ENCODE measurements around the gene CHRNA7. TPM values are rescaled to one million over a fixed set of nuclear protein-coding genes. Genes with fewer than 3 reads are reported as not detected.

CHRNA7 gene
- polyA plus RNA-seq, 2 donors, result 0.15 to 0.31 TPM

DNA sequence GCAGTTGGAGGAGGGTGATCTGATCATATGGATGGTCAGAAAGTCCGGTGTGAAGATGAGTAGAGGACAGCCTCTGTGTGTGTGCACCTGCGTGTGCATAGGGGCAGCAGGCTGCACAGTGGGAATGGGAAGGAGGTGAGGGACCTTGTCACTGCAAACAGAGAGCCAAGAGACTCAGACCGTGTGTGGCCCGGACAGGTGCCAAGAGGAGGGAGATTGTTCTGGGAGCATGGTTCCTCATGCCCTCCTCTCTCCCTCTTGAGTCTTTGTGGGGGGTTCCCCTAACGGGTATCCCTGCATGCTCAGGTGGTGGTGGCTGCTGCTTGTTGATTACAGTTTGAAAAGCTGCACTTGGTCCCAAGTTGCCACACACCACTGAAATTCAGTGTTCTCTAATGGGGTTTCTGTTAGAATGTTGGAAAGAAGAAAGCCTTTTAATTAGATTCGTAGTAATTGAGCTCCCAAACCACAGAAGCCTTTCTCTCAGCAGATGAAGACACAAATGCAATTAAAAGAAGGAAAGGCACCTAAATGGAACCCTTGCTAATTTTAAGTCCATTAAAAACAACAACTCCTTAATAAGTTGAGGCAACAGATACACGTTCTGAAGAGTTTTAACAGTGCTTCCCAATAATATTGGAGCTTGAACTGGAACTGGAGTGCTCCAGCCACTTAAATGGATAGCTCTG is 68.9 kb downstream of the CHRNA7 start:
- Histone ChIP-seq H3K36me3 (ENCODE audit: control insufficient read depth in 2 of 2, insufficient read depth in 2 of 2, low read length in 1 of 2) (no peaks in the 10 kb centered on the region), H3K27me3 (ENCODE audit: control insufficient read depth in 1 of 2, insufficient read depth in 2 of 2, low read length in 2 of 2) (no peaks in the 10 kb centered on the region), H3K27ac (ENCODE audit: low read depth in 2 of 2, low read length in 1 of 2) (no peak overlapping the region), H3K4me3 (ENCODE audit: low read depth in 1 of 2, low read length in 2 of 2) (no peak overlapping the region), H3K4me1 (ENCODE audit: control insufficient read depth in 2 of 2, insufficient read depth in 2 of 2, low read length in 1 of 2) (no peaks in the 10 kb centered on the region), H3K9me3 (ENCODE audit: control insufficient read depth in 2 of 2, insufficient read depth in 1 of 2, low read depth in 1 of 2, low read length in 1 of 2) (no peaks in the 10 kb centered on the region)
- WGBS, 2 donors, result 61 to 76% methylated on average over 7 of the region's 7 CpGs

DNA sequence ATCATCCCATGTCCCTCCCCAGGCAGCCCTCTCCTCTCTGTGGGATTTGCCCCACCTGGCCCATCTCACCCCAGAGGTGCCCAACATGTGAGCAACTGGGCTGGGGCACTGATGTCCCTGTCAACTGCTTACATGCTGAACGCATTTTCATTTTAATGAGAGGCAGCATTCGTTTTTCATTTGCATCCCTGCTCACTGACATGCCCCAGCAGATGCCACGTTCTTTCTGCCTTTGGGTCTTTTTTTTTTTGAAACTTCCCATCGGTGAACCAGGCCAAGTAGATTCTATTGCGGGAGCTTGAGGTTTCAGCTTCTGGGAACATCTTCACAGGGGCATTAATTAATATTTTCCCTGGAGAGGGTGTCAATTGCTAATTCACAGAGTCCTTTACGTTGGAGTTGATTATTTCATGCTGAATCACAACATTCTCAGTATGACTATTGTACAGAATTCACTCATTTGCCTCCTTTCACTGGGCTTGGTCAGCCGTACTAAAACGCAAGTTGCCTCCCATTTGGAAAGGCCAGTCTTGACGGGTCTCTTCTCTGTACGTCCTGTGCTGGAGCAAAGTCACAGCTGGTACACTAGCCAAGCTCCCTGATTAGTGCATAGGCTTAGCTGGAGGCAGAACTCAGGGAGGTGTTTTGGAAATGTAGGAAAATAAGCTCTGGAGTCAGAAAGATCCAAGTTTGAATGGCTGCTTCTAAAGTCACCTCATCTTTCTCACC is 69.8 kb downstream of the CHRNA7 start:
- no peaks in the 10 kb centered on the region for H3K4me1 ChIP-seq (ENCODE audit: control insufficient read depth in 2 of 2, insufficient read depth in 2 of 2, low read length in 1 of 2)
- no peaks in the 10 kb centered on the region for H3K36me3 ChIP-seq (ENCODE audit: control insufficient read depth in 2 of 2, insufficient read depth in 2 of 2, low read length in 1 of 2)
- no peaks in the 10 kb centered on the region for H3K9me3 ChIP-seq (ENCODE audit: control insufficient read depth in 2 of 2, insufficient read depth in 1 of 2, low read depth in 1 of 2, low read length in 1 of 2)
- 45 to 65% methylated on average over 10 of the region's 10 CpGs for WGBS, 2 donors
- no peak overlapping the region for H3K4me3 ChIP-seq (ENCODE audit: low read depth in 1 of 2, low read length in 2 of 2)
- H3K27ac ChIP-seq (ENCODE audit: low read depth in 2 of 2, low read length in 1 of 2), result no peak overlapping the region
- no peaks in the 10 kb centered on the region for H3K27me3 ChIP-seq (ENCODE audit: control insufficient read depth in 1 of 2, insufficient read depth in 2 of 2, low read length in 2 of 2)

DNA sequence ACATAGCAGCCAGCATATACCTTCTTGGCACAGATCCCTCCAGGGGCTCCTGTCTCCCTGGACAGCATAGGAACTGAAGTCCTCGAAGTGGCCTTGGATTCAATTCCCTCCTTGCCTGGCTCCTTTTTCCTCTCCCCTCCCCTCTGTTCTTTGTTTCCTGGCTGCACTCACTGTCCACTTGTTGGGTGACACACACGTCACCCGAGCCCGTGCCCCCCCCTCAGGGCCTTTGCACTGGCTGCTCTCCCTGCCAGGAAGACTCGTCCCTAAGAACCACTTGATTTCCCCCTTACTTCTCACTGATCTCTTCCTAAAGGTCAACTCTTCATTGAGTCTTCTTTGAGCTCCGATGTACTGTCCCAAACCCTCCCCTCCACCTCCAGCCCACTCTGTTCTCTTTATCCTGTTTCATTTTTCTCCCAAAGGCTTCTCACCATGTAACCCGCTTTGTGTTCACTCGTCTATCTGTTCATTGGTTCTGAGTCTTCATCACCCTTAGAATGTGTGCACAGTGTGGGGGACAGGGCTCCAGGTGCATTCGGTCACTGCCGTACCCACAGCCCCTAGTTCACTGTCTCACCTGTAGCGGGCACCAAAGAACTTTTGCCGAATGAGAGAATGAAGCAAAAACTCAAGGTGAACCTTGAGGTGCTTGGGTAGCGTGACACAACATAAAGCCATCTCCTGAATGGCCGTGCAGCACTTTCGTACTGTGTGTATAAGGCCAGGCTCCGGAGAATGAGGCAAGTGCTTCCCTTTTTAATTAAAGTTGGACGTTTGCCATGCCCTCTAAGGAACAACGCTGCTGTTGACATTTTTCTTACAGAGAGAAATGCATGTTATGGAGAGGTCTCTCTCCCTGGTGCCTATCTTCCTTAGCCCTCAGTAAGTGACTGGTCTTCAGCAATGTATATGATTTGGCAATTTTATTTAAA is 74.0 kb downstream of the CHRNA7 start:
- WGBS, 2 donors, result 75 to 77% methylated on average over 18 of the region's 18 CpGs

DNA sequence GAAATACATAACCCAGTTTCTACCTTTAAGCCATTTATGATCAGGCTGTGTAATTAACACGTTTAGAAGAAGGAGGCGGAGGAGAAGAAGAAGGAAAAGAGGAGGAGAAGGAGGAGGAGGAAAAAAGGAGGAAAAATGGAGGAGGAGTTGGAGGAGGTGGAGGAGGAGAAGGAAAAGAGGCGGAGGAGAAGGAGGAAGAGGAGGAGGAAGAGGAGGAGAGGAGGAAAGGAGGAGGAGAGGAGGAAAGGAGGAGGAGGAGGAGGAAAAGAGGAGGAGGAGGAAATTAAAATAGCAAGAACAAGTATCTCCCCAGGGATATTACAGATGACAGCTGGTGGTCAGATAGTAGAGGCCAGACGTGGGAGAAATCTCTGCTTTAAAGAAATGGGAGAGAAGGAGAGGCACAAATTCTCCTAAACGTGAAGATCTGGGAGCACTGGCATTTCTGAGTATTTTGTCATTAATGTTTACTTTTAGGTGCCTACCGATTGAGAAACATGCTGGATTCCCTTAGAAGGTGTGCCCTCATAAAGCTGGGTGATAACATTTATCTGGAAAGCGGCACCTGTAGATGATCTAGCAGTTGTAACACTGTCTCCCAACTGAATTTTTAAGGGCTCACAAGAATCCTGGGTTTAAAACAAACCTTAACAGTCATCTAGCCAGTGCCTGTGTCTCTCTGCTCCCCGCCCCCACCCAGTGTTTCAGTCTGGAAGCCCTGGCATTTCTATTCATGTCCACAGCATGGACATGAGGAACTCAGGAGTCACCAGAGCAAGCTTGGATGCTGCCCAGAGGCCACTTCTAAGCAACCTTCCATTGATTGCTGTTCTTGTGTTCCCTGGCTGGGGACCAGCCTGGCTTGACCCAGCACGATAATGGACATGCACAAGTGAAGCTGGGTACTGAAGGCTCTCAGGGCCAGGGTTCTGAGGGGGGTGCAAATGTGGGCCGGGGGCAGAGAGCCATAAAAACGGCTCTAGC is 75.2 kb downstream of the CHRNA7 start:
- WGBS, 2 donors, result 56 to 69% methylated on average over 11 of the region's 11 CpGs
- no peaks in the 10 kb centered on the region for H3K9me3 ChIP-seq (ENCODE audit: control insufficient read depth in 2 of 2, insufficient read depth in 1 of 2, low read depth in 1 of 2, low read length in 1 of 2)
- no peaks in the 10 kb centered on the region for H3K4me1 ChIP-seq (ENCODE audit: control insufficient read depth in 2 of 2, insufficient read depth in 2 of 2, low read length in 1 of 2)
- no peaks in the 10 kb centered on the region for H3K36me3 ChIP-seq (ENCODE audit: control insufficient read depth in 2 of 2, insufficient read depth in 2 of 2, low read length in 1 of 2)
- no peak overlapping the region for H3K27ac ChIP-seq (ENCODE audit: low read depth in 2 of 2, low read length in 1 of 2)
- no peaks in the 10 kb centered on the region for H3K27me3 ChIP-seq (ENCODE audit: control insufficient read depth in 1 of 2, insufficient read depth in 2 of 2, low read length in 2 of 2)
- no peak overlapping the region for H3K4me3 ChIP-seq (ENCODE audit: low read depth in 1 of 2, low read length in 2 of 2)

More for the DNA sequence above, 74.0 kb downstream of the CHRNA7 start:
- Histone ChIP-seq H3K27me3 (ENCODE audit: control insufficient read depth in 1 of 2, insufficient read depth in 2 of 2, low read length in 2 of 2) (no peaks in the 10 kb centered on the region), H3K27ac (ENCODE audit: low read depth in 2 of 2, low read length in 1 of 2) (no peak overlapping the region), H3K4me3 (ENCODE audit: low read depth in 1 of 2, low read length in 2 of 2) (no peak overlapping the region), H3K36me3 (ENCODE audit: control insufficient read depth in 2 of 2, insufficient read depth in 2 of 2, low read length in 1 of 2) (no peaks in the 10 kb centered on the region), H3K4me1 (ENCODE audit: control insufficient read depth in 2 of 2, insufficient read depth in 2 of 2, low read length in 1 of 2) (no peaks in the 10 kb centered on the region), H3K9me3 (ENCODE audit: control insufficient read depth in 2 of 2, insufficient read depth in 1 of 2, low read depth in 1 of 2, low read length in 1 of 2) (no peaks in the 10 kb centered on the region)

DNA sequence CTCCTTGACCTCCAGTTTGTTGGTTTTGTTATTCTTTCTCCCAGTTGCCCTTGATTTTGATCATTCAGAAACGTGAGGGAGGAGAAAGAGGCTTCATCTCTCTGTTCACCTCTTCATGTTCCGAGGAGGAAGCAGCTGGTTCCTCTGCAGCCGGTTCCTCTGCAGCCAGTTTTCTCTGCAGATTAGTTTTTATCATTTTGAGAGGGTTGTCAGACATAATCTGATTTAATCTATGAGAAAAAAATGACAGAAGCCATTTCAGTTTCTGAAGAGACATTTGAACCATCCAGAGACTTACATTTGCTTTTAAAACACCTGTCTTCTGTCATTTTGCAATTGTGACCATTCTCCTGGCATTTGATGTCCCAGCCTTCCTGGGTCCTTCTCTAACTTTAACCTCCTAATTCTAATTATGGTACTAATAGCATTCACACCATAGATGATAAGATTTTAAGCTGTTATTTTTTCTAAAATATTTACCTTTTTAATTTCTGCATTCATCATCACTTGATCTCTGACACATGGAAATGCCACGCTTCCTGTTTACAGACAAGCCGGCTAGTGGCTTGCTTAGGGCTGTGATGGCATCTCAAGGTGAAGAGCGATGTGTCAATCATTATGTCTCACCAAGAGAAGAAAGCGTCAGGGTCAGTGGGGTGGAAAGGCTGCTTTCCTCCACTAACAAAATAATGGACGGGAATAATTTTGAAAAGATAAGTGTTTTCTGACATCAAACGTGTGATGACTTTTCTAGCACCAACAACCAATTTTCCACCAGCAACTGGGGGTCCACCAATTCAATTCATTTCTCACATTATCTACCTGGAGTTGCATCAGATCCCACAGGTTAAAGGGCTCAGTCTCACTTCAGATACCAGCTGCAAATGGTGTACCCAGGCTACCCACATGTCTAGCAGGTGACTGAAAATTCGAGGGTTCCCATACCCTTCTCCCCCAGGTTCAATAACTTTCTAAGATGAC is 76.4 kb downstream of the CHRNA7 start:
- no peaks in the 10 kb centered on the region for H3K4me1 ChIP-seq (ENCODE audit: control insufficient read depth in 2 of 2, insufficient read depth in 2 of 2, low read length in 1 of 2)
- H3K4me3 ChIP-seq (ENCODE audit: low read depth in 1 of 2, low read length in 2 of 2), result no peak overlapping the region
- no peaks in the 10 kb centered on the region for H3K27me3 ChIP-seq (ENCODE audit: control insufficient read depth in 1 of 2, insufficient read depth in 2 of 2, low read length in 2 of 2)
- no peaks in the 10 kb centered on the region for H3K36me3 ChIP-seq (ENCODE audit: control insufficient read depth in 2 of 2, insufficient read depth in 2 of 2, low read length in 1 of 2)
- H3K27ac ChIP-seq (ENCODE audit: low read depth in 2 of 2, low read length in 1 of 2), result no peak overlapping the region
- WGBS, 2 donors, result 66 to 73% methylated on average over 10 of the region's 10 CpGs
- H3K9me3 ChIP-seq (ENCODE audit: control insufficient read depth in 2 of 2, insufficient read depth in 1 of 2, low read depth in 1 of 2, low read length in 1 of 2), result no peaks in the 10 kb centered on the region

DNA sequence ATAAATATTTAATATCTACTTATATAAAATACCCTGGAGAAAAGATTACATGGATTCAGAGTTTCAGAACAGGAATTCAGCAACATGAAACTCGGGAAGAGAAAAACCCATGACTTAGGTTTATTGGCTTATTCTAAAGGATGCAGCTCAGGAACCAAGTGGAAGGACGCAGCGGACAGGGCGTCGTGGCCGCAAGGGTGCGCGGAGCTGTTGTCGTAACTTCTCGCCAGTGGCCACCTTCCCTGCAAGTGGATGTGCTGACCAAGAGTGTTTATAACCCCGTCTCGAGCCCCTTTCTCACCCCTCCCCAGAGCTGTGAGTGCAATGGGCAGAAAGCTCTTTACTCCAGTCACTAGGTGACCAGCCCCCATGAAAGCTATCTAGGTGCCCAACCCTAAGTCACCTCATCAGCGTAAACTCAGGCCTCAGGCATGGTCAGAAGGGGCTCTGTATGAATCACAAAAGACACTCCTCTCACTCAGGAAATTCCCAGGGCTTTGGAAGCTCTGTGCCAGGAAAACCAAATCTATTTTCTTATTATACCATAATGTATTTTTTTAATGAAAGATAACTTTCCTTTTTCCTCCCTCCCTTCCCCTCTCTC is 77.3 kb downstream of the CHRNA7 start:
- WGBS, 2 donors, result 92% methylated on average over 13 of the region's 13 CpGs
- no peaks in the 10 kb centered on the region for H3K4me1 ChIP-seq (ENCODE audit: control insufficient read depth in 2 of 2, insufficient read depth in 2 of 2, low read length in 1 of 2)
- no peaks in the 10 kb centered on the region for H3K36me3 ChIP-seq (ENCODE audit: control insufficient read depth in 2 of 2, insufficient read depth in 2 of 2, low read length in 1 of 2)

DNA sequence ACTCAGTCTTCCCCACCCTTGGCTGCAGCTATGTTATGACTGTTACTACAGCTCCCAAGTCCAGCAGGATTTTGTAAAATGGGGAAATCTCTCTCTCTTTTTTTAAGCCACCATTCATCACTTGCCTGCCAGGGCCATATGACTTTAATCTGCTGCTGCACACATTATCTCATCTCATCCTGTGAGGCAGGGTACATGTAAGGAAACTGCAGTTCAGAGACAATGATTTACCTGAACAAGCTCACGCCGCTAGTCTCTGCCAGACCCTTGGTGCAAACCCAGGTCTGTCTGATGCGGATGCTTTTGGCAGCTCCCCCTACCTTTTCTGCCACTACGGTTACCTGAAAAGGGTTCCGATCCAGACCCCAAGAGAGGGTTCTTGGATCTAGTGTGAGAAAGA is 78.3 kb downstream of the CHRNA7 start:
- no peaks in the 10 kb centered on the region for H3K27me3 ChIP-seq (ENCODE audit: control insufficient read depth in 1 of 2, insufficient read depth in 2 of 2, low read length in 2 of 2)
- 95% methylated on average over 5 of the region's 5 CpGs for WGBS, 2 donors

More for the DNA sequence above, 77.3 kb downstream of the CHRNA7 start:
- Histone ChIP-seq H3K9me3 (ENCODE audit: control insufficient read depth in 2 of 2, insufficient read depth in 1 of 2, low read depth in 1 of 2, low read length in 1 of 2) (no peaks in the 10 kb centered on the region), H3K27me3 (ENCODE audit: control insufficient read depth in 1 of 2, insufficient read depth in 2 of 2, low read length in 2 of 2) (no peaks in the 10 kb centered on the region), H3K27ac (ENCODE audit: low read depth in 2 of 2, low read length in 1 of 2) (no peak overlapping the region), H3K4me3 (ENCODE audit: low read depth in 1 of 2, low read length in 2 of 2) (no peak overlapping the region)

DNA sequence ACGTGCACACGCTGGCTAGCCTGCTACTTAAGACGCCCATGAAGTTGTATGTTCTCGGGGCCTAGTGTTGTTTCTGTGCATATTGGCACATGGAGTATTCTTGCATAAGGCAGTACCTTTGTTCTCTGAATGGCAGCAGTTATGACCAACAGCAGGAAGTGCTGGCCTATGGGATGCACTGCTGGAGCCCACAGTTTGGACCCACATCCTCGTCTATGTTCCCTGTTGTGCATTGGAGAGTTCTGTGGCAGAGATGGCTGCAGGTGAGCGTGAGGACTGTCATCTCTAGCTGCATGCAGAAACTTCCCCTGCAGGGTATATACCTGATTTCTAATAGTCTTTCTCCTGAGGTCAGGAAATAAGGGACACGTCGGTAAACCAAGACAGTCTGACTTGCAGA is 81.8 kb downstream of the CHRNA7 start:
- Histone ChIP-seq H3K36me3 (ENCODE audit: control insufficient read depth in 2 of 2, insufficient read depth in 2 of 2, low read length in 1 of 2) (no peaks in the 10 kb centered on the region), H3K27me3 (ENCODE audit: control insufficient read depth in 1 of 2, insufficient read depth in 2 of 2, low read length in 2 of 2) (no peaks in the 10 kb centered on the region)
- 87 to 89% methylated on average over 8 of the region's 8 CpGs for WGBS, 2 donors

More for the DNA sequence above, 78.3 kb downstream of the CHRNA7 start:
- Histone ChIP-seq H3K4me3 (ENCODE audit: low read depth in 1 of 2, low read length in 2 of 2) (no peak overlapping the region), H3K27ac (ENCODE audit: low read depth in 2 of 2, low read length in 1 of 2) (no peak overlapping the region), H3K4me1 (ENCODE audit: control insufficient read depth in 2 of 2, insufficient read depth in 2 of 2, low read length in 1 of 2) (no peaks in the 10 kb centered on the region), H3K36me3 (ENCODE audit: control insufficient read depth in 2 of 2, insufficient read depth in 2 of 2, low read length in 1 of 2) (no peaks in the 10 kb centered on the region), H3K9me3 (ENCODE audit: control insufficient read depth in 2 of 2, insufficient read depth in 1 of 2, low read depth in 1 of 2, low read length in 1 of 2) (no peaks in the 10 kb centered on the region)

More for the DNA sequence above, 81.8 kb downstream of the CHRNA7 start:
- Histone ChIP-seq H3K4me3 (ENCODE audit: low read depth in 1 of 2, low read length in 2 of 2) (no peak overlapping the region), H3K9me3 (ENCODE audit: control insufficient read depth in 2 of 2, insufficient read depth in 1 of 2, low read depth in 1 of 2, low read length in 1 of 2) (no peaks in the 10 kb centered on the region), H3K4me1 (ENCODE audit: control insufficient read depth in 2 of 2, insufficient read depth in 2 of 2, low read length in 1 of 2) (no peaks in the 10 kb centered on the region), H3K27ac (ENCODE audit: low read depth in 2 of 2, low read length in 1 of 2) (no peak overlapping the region)

Data from esophagus (tissue), 2 donors.